Measurements from ENCODE around the gene TLE2. TPM values are rescaled to one million over a fixed set of nuclear protein-coding genes. Genes with fewer than 3 reads are reported as not detected.

Gene TLE2
- total RNA-seq, 1 experiment from 2014 or later, result 35.6 TPM

GRCh38 chr19:3075605-3076431 is 46.7 kb upstream of the TLE2 start:
- H3K4me1 ChIP-seq (ENCODE audit: control insufficient read depth in 1 of 2, insufficient read depth in 2 of 2, low read length in 2 of 2), result peaks cover 30 to 49% of the 10 kb centered on the region in 2 experiments
- no TSS peak for BruUV-seq (replicated peaks)
- H3K36me3 ChIP-seq (ENCODE audit: control insufficient read depth in 1 of 2, insufficient read depth in 2 of 2, low read length in 2 of 2), result no peaks in the 10 kb centered on the region
- H2AFZ ChIP-seq (ENCODE audit: low read depth, low read length, poor library complexity, severe bottlenecking), result peak overlapping the region; percentile 50
- ChIA-PET CTCF (interaction anchor here (0.8 to 3.7 kb wide), 12 partner anchors 11 to 175 kb away, joined by 3 to 32 read pairs (median 4); partner anchors contain the start of gene ZNF57), POLR2A (interaction anchor here (1.0 to 1.1 kb wide), 2 partner anchors 39 to 40 kb away, joined by 3 read pairs; no protein-coding TSS in a partner anchor), RAD21 (ENCODE audit: low non-redundant PET in 1 of 2, low total read pairs in 2 of 2, uncharacterized antibody in 2 of 2, unreplicated experiment in 2 of 2) (interaction anchor here (0.8 to 1.2 kb wide), 2 partner anchors 28 kb away, joined by 3 to 4 read pairs; no protein-coding TSS in a partner anchor)
- intact Hi-C loops (cut with micrococcal nuclease), result loop anchor here (5.0 kb wide), 1 partner anchor 86 kb away; no protein-coding TSS in a partner anchor
- peak overlapping the region; percentile 60 for H3K4me2 ChIP-seq (ENCODE audit: low read length)
- H3K27me3 ChIP-seq (ENCODE audit: insufficient read depth, low read length), result no peaks in the 10 kb centered on the region
- H3K9me2 ChIP-seq (ENCODE audit: insufficient read depth), result no peaks in the 10 kb centered on the region
- peak overlapping the region in 1 of 2 experiments; percentile 18; a peak in 2 of 4 replicates for H3K4me3 ChIP-seq (replicated peaks in 1 of 2; ENCODE audit: low read depth in 1 of 2, low read length in 2 of 2)
- no peaks in the 10 kb centered on the region for H3K79me2 ChIP-seq (ENCODE audit: insufficient read depth, low read length)
- H3K9ac ChIP-seq (ENCODE audit: low read length), result peak overlapping the region; percentile 1; the same call in 1 of the 2 replicates
- H3K27ac ChIP-seq (ENCODE audit: low read depth, low read length), result 0 out of 2 replicates have a peak overlapping the region, but pooled peaks have one; percentile 4
- peak; percentile 84 for ATAC-seq
- no peaks in the 10 kb centered on the region for H3K9me3 ChIP-seq (ENCODE audit: control insufficient read depth in 1 of 2, insufficient read depth in 1 of 2, low read depth in 1 of 2, low read length in 2 of 2)
- DNase-seq (ENCODE audit: low read depth, low spot score), result no peak
- peak; percentile 89 to 91 (median 89) for TF ChIP-seq CTCF (IDR thresholded peaks at IDR 0.05 in 2 of 3, conservative IDR thresholded peaks at IDR 0.05 in 1 of 3; ENCODE audit: borderline replicate concordance in 1 of 3, insufficient read depth in 1 of 3, low read depth in 2 of 3, low read length in 2 of 3)
- TF ChIP-seq ZNF274 (IDR thresholded peaks at IDR 0.05; ENCODE audit: low read depth, low read length), result no peak
- TF ChIP-seq CBX3 (IDR thresholded peaks at IDR 0.05; ENCODE audit: low read depth), result no peak
- TF ChIP-seq RAD21 (IDR thresholded peaks at IDR 0.05; ENCODE audit: low read depth), result peak; percentile 88
- TF ChIP-seq POLR2AphosphoS5 (IDR thresholded peaks at IDR 0.05; ENCODE audit: low read depth, low read length), result no peak
- no peak for TF ChIP-seq ZFX (IDR thresholded peaks at IDR 0.05)
- TF ChIP-seq, protein P1, sequence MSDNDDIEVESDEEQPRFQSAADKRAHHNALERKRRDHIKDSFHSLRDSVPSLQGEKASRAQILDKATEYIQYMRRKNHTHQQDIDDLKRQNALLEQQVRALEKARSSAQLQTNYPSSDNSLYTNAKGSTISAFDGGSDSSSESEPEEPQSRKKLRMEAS (IDR thresholded peaks at IDR 0.05), result peak; percentile 58
- TF ChIP-seq EGR1 (IDR thresholded peaks at IDR 0.05; ENCODE audit: low read depth), result peak; percentile 93
- no peak for TF ChIP-seq CEBPB (IDR thresholded peaks at IDR 0.05; ENCODE audit: low read depth)
- TF ChIP-seq EZH2phosphoT487 (IDR thresholded peaks at IDR 0.05; ENCODE audit: borderline replicate concordance), result no peak
- H4K20me1 ChIP-seq (ENCODE audit: insufficient read depth), result no peaks in the 10 kb centered on the region

Data from HCT116 (cell line).